ENCODE data around the gene ZNF205. TPM values are rescaled to one million over a fixed set of nuclear protein-coding genes. Genes with fewer than 3 reads are reported as not detected.

Gene ZNF205
- total and polyA plus RNA-seq, 2 of the 13 experiments (the other 11 are each of a cell fraction or from before 2014, with no cell fraction given), result 5.8 to 10.2 TPM

- TF ChIP-seq ZHX1 (CRISPR knock-in tag; IDR thresholded peaks at IDR 0.05; ENCODE audit: low read depth) (no peak; the same call in 1 of the 2 replicates), NFYC (CRISPR knock-in tag; IDR thresholded peaks at IDR 0.05) (peak; percentile 76), EP300 (IDR thresholded peaks at IDR 0.05; ENCODE audit: low read depth in 2 of 2, low read length in 2 of 2) (no peak), EP300 (CRISPR knock-in tag; IDR thresholded peaks at IDR 0.05; ENCODE audit: borderline replicate concordance) (no peak), KDM5A (IDR thresholded peaks at IDR 0.05; ENCODE audit: borderline replicate concordance, low read length) (peak; percentile 78), DMAP1 (CRISPR knock-in tag; IDR thresholded peaks at IDR 0.05) (0 out of 2 replicates have a peak, but pooled peaks have one; percentile 32), ESRRA (CRISPR knock-in tag; IDR thresholded peaks at IDR 0.05; ENCODE audit: low read depth) (peak; percentile 23; the same call in 1 of the 2 replicates), ZNF749 (CRISPR knock-in tag; IDR thresholded peaks at IDR 0.05; ENCODE audit: borderline replicate concordance) (0 out of 2 replicates have a peak, but pooled peaks have one; percentile 75), ZIK1 (CRISPR knock-in tag; IDR thresholded peaks at IDR 0.05; ENCODE audit: borderline replicate concordance, low read depth) (no peak), MEF2D (CRISPR knock-in tag; IDR thresholded peaks at IDR 0.05) (0 out of 2 replicates have a peak, but pooled peaks have one; percentile 72), ZNF256 (CRISPR knock-in tag; conservative IDR thresholded peaks at IDR 0.05) (no peak), NFE2L1 (CRISPR knock-in tag; IDR thresholded peaks at IDR 0.05; ENCODE audit: borderline replicate concordance) (0 out of 2 replicates have a peak, but pooled peaks have one; percentile 41), ELF1 (CRISPR knock-in tag; IDR thresholded peaks at IDR 0.05) (peak; percentile 89), ZUFSP (CRISPR knock-in tag; IDR thresholded peaks at IDR 0.05; ENCODE audit: borderline replicate concordance) (no peak), SP5 (CRISPR knock-in tag; IDR thresholded peaks at IDR 0.05; ENCODE audit: borderline replicate concordance, low read depth) (0 out of 2 replicates have a peak, but pooled peaks have one; percentile 42), UBTF (CRISPR knock-in tag; IDR thresholded peaks at IDR 0.05) (peak; percentile 71), MNT (IDR thresholded peaks at IDR 0.05) (peak; percentile 51)
Observed at GRCh38 chr16:3123986-3124886, 11.8 kb downstream of the ZNF205 start (continued).

Data from HepG2 (cell line).